T47D (cell line): ENCODE measurements around the gene FZD7.

ENCODE experiments used
- DNase-seq, 2 experiments: peaks; one replicate each; pipeline versions ENCODE4 v3.0.0 to v3.0.0-alpha.2; 2011 to 2012; ENCODE audit warnings: low read depth in 1 of 2, low spot score in 1 of 2
- JUND ChIP-seq: IDR thresholded peaks from 2 replicates; pipeline ENCODE4 v1.6.1; 2012; ENCODE audit warnings: low read depth
- in situ Hi-C: cut with HindIII; loops from 2 replicates; pipeline ENCODE4 v1.10.0; 2016; ENCODE audit warnings: low sequenced_read_pairs, low pct_unique_long_range_greater_than_20kb

FZD7 gene

GRCh38 chr2:202049840-202050239 lies 16.2 kb downstream of the FZD7 start:
- no peak for TF ChIP-seq JUND
- in situ Hi-C loops: no loop called here
- DNase-seq: no peak

GRCh38 chr2:202050652-202051051 lies 17.0 kb downstream of the FZD7 start:
- no peak for TF ChIP-seq JUND

GRCh38 chr2:202051499-202052161 lies 18.0 kb downstream of the FZD7 start:
- in situ Hi-C loops: no loop called here
- no peak for DNase-seq
- TF ChIP-seq JUND: no peak

More at GRCh38 chr2:202050652-202051051, 17.0 kb downstream of the FZD7 start:
- DNase-seq: no peak
- in situ Hi-C loops: no loop called here

GRCh38 chr2:202052235-202052634 lies 18.6 kb downstream of the FZD7 start:
- in situ Hi-C loops: no loop called here
- no peak for TF ChIP-seq JUND
- no peak for DNase-seq

- no peak for DNase-seq
- TF ChIP-seq JUND: no peak
Observed at GRCh38 chr2:202054679-202055078, 21.0 kb downstream of the FZD7 start.

GRCh38 chr2:202056611-202057010 lies 23.0 kb downstream of the FZD7 start:
- TF ChIP-seq JUND: no peak
- in situ Hi-C loops: no loop called here
- peak in 1 of 2 experiments; percentile 60 for DNase-seq

More at GRCh38 chr2:202054679-202055078, 21.0 kb downstream of the FZD7 start:
- in situ Hi-C loops: no loop called here

- no peak for DNase-seq
- in situ Hi-C loops: no loop called here
- TF ChIP-seq JUND: no peak
Observed at GRCh38 chr2:202060218-202060617, 26.6 kb downstream of the FZD7 start.

GRCh38 chr2:202061695-202062094 lies 28.0 kb downstream of the FZD7 start:
- TF ChIP-seq JUND: no peak
- in situ Hi-C loops: no loop called here
- DNase-seq: no peak

- DNase-seq: no peak
- no peak for TF ChIP-seq JUND
- in situ Hi-C loops: no loop called here
Observed at GRCh38 chr2:202064171-202064880, 30.7 kb downstream of the FZD7 start.

GRCh38 chr2:202064881-202065230 lies 31.2 kb downstream of the FZD7 start:
- in situ Hi-C loops: no loop called here
- TF ChIP-seq JUND: no peak
- no peak for DNase-seq

GRCh38 chr2:202065876-202066275 lies 32.2 kb downstream of the FZD7 start:
- in situ Hi-C loops: no loop called here
- no peak for TF ChIP-seq JUND
- DNase-seq: no peak

GRCh38 chr2:202066875-202067274 lies 33.2 kb downstream of the FZD7 start:
- DNase-seq: no peak
- TF ChIP-seq JUND: no peak
- in situ Hi-C loops: no loop called here

GRCh38 chr2:202067589-202067988 lies 33.9 kb downstream of the FZD7 start:
- DNase-seq: no peak
- in situ Hi-C loops: no loop called here
- TF ChIP-seq JUND: no peak
